ENCODE results near the gene IFNLR1.
"Not testable (repeated sequence)": the region's sequence is repeated elsewhere in the genome, so short reads cannot be mapped to it uniquely, and the experiment has no call there.

The IFNLR1 gene

GRCh38 chr1:24186993-24187790 lies at the start of gene IFNLR1:
IFNLR1 (minus strand) TSS chr1:24187289; CDS start chr1:24187248, 41 bp downstream.
- in situ Hi-C loops (cut with MboI; ENCODE audit: low sequenced_read_pairs) = no loop called here

DNA sequence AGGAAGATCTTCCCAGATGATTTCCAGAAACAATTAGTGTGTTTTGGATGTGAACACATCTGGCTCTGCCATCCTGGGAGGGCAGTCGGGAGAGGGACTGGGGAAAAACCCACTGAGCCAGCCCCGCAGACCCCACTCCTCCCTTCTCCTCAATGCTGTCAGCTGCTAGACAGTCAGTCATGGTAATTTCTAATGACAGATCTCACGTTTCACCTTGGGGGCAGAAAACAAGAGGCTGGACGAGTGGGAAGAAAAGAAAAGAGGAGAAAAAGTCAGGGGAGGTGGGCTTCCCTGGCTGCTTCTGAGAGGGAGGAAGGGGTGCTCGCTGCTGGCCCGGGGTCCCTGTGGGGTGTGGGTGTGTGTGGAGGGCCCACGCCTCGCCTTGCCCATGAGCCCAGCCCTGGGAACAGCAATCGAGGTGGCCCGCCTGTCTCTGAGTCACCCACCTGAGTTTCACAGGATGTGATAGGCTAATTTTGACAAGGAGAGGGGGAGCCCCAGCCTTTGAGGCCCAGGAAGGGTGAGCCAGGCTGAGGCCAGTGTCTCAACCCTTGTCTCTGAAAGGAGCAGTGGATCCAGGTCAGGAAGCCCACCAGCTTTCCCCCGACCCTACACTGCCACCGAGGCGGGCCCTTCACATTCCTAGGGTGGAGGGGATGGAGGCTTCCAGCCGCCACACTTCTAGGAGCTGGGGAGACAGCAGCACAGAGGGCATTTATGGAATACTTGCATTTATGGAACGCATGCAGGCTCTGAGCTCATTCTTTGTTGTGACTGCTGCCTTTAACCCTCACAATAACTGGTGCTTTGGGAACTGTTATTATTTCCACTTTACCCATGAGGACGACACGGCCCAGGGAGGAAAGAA lies 49.1 kb upstream of the IFNLR1 start:
- in situ Hi-C loops (cut with MboI; ENCODE audit: low sequenced_read_pairs) = no loop called here

- in situ Hi-C loops (cut with MboI; ENCODE audit: low sequenced_read_pairs) = no loop called here
These were observed 46.9 kb upstream of the IFNLR1 start for GRCh38 chr1:24233684-24234600.

- in situ Hi-C loops (cut with MboI; ENCODE audit: low sequenced_read_pairs) = no loop called here
These were observed 44.6 kb upstream of the IFNLR1 start for GRCh38 chr1:24231701-24232100.

DNA sequence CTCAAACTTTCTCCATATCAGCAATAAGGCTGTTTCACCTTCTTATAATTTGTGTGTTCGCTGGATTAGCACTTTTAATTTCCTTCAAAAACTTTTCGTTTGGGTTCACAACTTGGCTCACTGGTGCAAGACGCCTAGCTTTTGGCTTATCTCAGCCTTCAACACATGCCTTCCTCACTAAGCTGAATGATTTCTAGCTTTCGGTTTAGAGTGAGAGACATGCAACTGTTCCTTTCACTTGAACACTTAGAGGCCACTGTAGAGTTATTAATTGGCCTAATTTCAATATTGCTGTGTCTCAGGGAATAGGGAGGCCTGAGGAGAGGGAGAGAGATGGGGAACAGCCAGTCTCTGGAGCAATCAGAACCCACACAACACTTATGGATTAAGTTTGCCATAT lies 41.2 kb upstream of the IFNLR1 start:
- in situ Hi-C loops (cut with MboI; ENCODE audit: low sequenced_read_pairs) = no loop called here

GRCh38 chr1:24226749-24227148 lies 39.7 kb upstream of the IFNLR1 start:
- in situ Hi-C loops (cut with MboI; ENCODE audit: low sequenced_read_pairs) = no loop called here

GRCh38 chr1:24224761-24225160 lies 37.7 kb upstream of the IFNLR1 start:
- in situ Hi-C loops (cut with MboI; ENCODE audit: low sequenced_read_pairs) = no loop called here

DNA sequence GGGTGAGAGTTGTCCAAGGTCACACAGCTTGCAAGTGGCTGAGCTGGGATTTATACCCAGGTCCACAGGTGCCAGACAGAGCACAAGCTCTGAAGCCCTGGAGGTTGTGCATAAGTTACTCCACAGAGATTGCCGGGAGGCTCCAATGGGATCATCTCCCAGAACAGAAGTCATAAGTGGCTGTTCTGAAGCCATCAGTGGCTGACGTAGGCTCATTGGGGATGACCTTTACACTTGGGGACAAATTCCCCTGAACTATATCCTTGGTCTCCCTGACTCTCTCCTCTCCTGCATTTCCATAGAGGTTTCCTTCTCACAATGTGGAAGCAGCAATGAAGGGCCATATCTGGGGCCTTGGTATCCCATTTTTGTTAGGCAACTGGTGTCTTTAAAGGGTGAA lies 37.0 kb upstream of the IFNLR1 start:
- in situ Hi-C loops (cut with MboI; ENCODE audit: low sequenced_read_pairs) = no loop called here

DNA sequence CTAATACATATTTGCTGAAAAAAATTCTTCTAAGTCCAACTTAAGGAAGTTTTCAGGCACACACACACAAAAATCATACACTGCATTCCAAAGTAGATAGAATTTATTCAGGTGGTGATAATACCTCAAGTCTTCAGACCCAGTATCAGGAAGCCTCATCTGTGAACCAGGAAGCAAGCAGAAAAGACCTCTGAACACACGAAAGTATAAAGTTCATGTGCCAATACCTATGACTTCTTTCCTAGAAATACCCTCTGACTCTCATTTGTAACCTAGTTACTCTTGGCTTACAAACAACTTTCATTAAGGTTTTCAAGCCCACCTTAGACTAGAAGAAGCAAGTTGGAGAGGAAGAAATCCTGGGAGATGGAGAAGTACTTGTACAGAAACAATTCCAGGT lies 35.7 kb upstream of the IFNLR1 start:
- in situ Hi-C loops (cut with MboI; ENCODE audit: low sequenced_read_pairs) = no loop called here

DNA sequence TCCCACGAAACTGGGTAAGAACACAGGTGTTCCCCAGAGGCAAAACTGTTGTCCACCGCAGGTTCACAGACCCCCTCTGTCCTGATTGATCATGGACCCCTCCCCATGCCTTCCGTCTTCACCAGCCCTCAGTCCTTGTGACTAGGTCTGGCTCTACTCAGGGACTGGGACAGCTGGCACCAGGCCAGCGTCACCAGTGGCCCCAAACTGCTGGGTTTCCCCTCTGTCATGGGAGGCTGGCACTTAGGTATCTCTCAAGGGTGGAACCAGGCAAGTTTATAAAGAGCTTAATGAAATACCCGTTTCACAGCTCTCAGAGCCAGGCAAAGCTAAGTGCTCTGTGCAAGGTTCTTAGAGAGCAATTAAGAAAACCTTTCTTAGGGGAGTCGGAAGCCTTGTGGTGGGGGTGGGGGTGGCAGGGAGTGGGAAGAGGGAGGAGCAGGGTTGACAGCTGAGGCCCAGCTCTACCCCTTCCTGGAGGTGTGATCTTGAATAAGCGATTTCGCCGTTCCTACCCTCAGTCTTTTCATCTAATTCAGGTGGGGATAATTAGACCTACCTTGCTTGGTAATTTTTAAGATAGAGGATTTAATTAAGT lies 35.0 kb upstream of the IFNLR1 start:
- in situ Hi-C loops (cut with MboI; ENCODE audit: low sequenced_read_pairs) = no loop called here

GRCh38 chr1:24221246-24221645 lies 34.2 kb upstream of the IFNLR1 start:
- in situ Hi-C loops (cut with MboI; ENCODE audit: low sequenced_read_pairs) = no loop called here

DNA sequence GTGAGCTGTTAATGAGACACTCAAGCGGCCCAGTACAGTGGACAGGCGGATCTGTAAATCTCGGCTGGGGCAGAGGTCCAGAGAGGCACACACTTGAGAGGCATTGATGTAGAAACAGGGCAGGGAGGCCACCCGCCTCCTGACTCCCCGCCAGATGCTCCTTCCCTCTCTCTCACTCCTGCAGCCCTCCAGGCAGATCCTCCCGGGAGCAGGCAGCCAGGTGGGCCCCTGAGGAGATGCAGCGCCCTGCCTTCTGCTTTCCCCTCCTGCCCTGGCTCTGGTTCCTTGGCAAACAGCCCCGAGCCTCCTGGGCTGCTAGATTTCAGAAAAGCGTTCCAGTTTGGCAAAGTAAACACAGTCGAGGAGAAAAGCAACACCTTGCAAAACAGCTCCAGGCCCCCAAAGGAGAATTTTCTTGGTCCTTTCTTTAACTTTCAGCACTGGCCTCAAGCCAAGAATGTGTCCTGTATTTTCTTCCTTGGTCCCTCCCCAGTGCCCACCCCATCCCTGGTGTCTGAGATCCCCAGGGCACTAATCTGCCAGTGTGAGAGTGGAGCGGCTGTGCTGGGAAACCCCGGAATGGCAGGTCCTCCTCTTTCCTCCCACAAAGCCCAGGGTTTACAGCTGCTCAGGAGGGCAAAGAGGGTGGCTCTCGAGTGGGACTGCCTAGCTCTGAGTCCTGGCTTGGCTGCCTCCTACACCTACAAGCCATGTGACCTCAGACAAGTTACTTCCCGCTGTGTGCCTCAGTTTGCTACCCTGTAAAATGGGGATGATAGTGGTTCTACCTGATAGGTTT lies 29.4 kb upstream of the IFNLR1 start:
- in situ Hi-C loops (cut with MboI; ENCODE audit: low sequenced_read_pairs) = no loop called here

GRCh38 chr1:24215226-24215814 lies 28.2 kb upstream of the IFNLR1 start:
- in situ Hi-C loops (cut with MboI; ENCODE audit: low sequenced_read_pairs) = no loop called here

DNA sequence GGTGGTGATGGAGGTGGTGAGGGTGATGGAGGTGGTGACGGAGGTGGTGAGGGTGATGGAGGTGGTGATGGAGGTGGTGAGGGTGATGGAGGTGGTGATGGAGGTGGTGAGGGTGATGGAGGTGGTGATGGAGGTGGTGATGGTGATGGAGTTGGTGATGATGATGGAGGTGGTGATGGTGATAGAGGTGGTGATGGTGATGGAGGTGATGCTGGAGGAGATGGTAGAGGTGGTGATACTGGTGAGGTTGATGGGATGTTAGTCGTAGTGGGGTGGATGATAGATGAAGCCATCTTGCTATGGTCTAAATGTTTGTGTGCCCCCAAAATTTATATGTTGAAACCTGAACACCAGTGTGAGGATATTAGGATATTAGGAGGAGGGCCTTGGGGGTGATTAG lies 25.3 kb upstream of the IFNLR1 start:
- in situ Hi-C loops (cut with MboI; ENCODE audit: low sequenced_read_pairs) = no loop called here

DNA sequence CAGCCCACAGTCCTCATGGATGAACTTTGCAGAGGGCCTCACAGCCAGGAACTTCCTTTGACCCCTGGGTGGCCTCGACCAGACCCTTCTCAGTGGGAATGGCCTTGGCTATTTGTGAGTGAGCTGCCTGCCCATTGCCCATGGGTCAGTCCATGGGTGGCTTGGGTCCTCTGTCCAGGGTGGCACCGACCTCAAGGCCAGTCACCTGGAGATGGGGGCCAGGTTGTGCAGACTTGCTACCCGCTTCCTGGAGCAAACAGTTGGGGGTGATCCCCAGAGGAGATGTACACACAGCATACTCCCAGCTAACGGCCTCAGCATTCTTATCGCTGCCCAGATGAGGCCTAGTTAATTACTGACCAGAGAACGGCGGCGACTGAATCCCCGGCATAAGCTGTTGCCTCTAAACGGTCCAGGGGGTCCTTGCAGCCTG lies 23.1 kb upstream of the IFNLR1 start:
- in situ Hi-C loops (cut with MboI; ENCODE audit: low sequenced_read_pairs) = no loop called here

GRCh38 chr1:24209097-24209496 lies 22.0 kb upstream of the IFNLR1 start:
- in situ Hi-C loops (cut with MboI; ENCODE audit: low sequenced_read_pairs) = no loop called here

- in situ Hi-C loops (cut with MboI; ENCODE audit: low sequenced_read_pairs) = no loop called here
These were observed 20.6 kb upstream of the IFNLR1 start for GRCh38 chr1:24207709-24208108.

GRCh38 chr1:24207395-24207687 lies 20.3 kb upstream of the IFNLR1 start:
- in situ Hi-C loops (cut with MboI; ENCODE audit: low sequenced_read_pairs) = not testable (repeated sequence)

- in situ Hi-C loops (cut with MboI; ENCODE audit: low sequenced_read_pairs) = no loop called here
These were observed 19.7 kb upstream of the IFNLR1 start for GRCh38 chr1:24206516-24207394.
